Measurements from ENCODE around the gene CSPG5.

CSPG5 gene

DNA sequence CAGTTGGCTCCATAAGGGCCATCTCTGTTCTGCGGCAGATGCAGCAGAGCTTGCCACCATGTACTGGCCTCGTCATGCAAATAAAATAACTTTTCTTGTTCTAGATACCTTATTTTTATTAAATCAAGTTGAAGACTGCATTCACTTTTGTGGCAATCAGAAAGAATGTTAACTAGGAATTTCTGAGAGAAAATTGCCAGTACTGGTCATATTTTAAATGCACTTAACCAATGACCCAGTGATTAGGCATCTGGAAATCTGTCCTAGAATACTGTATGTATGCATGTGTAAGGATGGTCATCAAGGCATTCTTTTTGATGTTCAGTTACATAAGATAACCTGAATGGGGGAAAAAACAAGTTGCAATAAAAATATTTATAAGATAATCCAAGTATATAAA is 34.2 kb upstream of the CSPG5 start:
- TF ChIP-seq, protein P1, sequence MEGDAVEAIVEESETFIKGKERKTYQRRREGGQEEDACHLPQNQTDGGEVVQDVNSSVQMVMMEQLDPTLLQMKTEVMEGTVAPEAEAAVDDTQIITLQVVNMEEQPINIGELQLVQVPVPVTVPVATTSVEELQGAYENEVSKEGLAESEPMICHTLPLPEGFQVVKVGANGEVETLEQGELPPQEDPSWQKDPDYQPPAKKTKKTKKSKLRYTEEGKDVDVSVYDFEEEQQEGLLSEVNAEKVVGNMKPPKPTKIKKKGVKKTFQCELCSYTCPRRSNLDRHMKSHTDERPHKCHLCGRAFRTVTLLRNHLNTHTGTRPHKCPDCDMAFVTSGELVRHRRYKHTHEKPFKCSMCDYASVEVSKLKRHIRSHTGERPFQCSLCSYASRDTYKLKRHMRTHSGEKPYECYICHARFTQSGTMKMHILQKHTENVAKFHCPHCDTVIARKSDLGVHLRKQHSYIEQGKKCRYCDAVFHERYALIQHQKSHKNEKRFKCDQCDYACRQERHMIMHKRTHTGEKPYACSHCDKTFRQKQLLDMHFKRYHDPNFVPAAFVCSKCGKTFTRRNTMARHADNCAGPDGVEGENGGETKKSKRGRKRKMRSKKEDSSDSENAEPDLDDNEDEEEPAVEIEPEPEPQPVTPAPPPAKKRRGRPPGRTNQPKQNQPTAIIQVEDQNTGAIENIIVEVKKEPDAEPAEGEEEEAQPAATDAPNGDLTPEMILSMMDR (IDR thresholded peaks at IDR 0.05; ENCODE audit: borderline replicate concordance, insufficient read depth, low read depth, low read length): no peak
- no peak overlapping the region for H3K4me3 ChIP-seq (ENCODE audit: low read depth, low read length)

DNA sequence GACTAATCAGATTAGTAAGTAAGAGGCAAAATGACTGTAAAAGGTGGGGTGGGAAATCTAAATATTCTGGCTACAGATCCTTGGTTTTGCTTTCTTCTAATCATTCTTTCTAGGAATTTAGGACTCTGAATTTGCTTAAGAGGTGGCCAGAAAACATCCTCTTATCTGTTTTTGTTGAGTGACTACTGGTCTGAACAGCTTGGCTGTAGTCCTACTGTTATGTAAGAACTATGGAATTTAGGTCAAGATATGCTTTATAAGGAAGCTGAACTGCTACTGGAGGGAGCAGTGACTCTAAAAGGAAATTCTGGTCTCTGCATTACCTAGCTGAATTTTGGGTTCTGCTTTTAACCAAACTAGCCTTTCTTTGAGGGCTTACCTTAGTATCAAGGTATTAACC is 33.5 kb upstream of the CSPG5 start:
- H3K4me3 ChIP-seq (ENCODE audit: low read depth, low read length): no peak overlapping the region
- TF ChIP-seq, protein P1 (IDR thresholded peaks at IDR 0.05; ENCODE audit: borderline replicate concordance, insufficient read depth, low read depth, low read length): no peak

GRCh38 chr3:47611576-47611975 is 32.9 kb upstream of the CSPG5 start:
- TF ChIP-seq, protein P1 (IDR thresholded peaks at IDR 0.05; ENCODE audit: borderline replicate concordance, insufficient read depth, low read depth, low read length): no peak
- H3K4me3 ChIP-seq (ENCODE audit: low read depth, low read length): no peak overlapping the region

DNA sequence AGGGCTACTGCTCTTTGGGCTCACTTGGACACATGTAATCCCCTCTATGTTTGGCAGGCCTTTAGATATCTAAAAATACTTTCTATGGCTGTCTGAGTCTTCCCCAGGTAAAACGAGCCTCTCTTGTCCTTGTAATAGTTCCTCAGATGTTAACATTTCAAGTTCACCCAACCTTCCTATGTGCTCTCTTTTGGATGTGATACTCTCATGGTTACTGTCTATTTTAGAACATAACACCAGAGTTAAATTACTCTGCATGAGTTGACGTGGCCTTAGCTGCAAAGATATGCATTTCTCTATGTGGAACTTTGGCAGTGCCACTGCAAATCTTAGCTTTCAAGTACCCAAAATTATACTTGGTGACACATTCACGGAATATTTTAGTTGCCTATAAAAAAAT is 31.9 kb upstream of the CSPG5 start:
- TF ChIP-seq, protein P1 (IDR thresholded peaks at IDR 0.05; ENCODE audit: borderline replicate concordance, insufficient read depth, low read depth, low read length): no peak
- H3K4me3 ChIP-seq (ENCODE audit: low read depth, low read length): no peak overlapping the region

GRCh38 chr3:47607335-47607734 is 28.7 kb upstream of the CSPG5 start:
- TF ChIP-seq, protein P1 (IDR thresholded peaks at IDR 0.05; ENCODE audit: borderline replicate concordance, insufficient read depth, low read depth, low read length): no peak
- H3K4me3 ChIP-seq (ENCODE audit: low read depth, low read length): no peak overlapping the region

DNA sequence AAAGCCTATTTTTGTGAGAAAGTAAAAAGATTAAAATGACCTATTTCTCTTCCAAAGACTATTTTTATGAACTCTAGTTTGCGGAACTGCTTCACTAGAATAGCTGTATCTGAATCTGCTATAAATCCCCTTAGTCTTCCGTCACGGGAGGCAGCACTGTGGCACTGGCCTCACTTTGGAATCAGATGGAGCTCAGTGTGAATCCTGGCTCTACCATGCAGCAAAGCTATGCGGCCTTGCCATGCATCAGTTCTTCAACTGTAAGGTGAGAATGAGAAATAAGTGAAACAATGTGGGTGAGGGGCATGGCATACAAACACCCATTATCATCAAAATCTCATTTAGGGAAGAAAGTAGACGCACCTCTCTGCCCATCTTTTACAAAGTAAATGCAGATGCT is 27.5 kb upstream of the CSPG5 start:
- TF ChIP-seq, protein P1 (IDR thresholded peaks at IDR 0.05; ENCODE audit: borderline replicate concordance, insufficient read depth, low read depth, low read length): no peak
- no peak overlapping the region for H3K4me3 ChIP-seq (ENCODE audit: low read depth, low read length)

GRCh38 chr3:47605652-47606051 is 27.0 kb upstream of the CSPG5 start:
- TF ChIP-seq, protein P1 (IDR thresholded peaks at IDR 0.05; ENCODE audit: borderline replicate concordance, insufficient read depth, low read depth, low read length): no peak
- no peak overlapping the region for H3K4me3 ChIP-seq (ENCODE audit: low read depth, low read length)

Data from GM12875 (cell line).